ENCODE data around the gene MYLK2.

MYLK2 gene

GRCh38 chr20:31836853-31837608, 17.9 kb downstream of the MYLK2 start:
- peak; percentile 50 for DNase-seq

- peak; percentile 72 for DNase-seq
Measured at GRCh38 chr20:31837896-31838397, 18.8 kb downstream of the MYLK2 start.

GRCh38 chr20:31838646-31839292, 19.6 kb downstream of the MYLK2 start:
- DNase-seq = peak; percentile 32

GRCh38 chr20:31839782-31840487, 20.8 kb downstream of the MYLK2 start:
- no peak for DNase-seq

- DNase-seq = no peak
Measured at GRCh38 chr20:31840906-31841816, 22.0 kb downstream of the MYLK2 start.

- DNase-seq = peak; percentile 80
Measured at GRCh38 chr20:31841928-31842327, 22.8 kb downstream of the MYLK2 start.

GRCh38 chr20:31842471-31843157, 23.5 kb downstream of the MYLK2 start:
- DNase-seq = peak; percentile 70

GRCh38 chr20:31843288-31843687, 24.1 kb downstream of the MYLK2 start:
- no peak for DNase-seq

- no peak for DNase-seq
Measured at GRCh38 chr20:31843881-31844280, 24.7 kb downstream of the MYLK2 start.

- no peak for DNase-seq
Measured at GRCh38 chr20:31844737-31845299, 25.7 kb downstream of the MYLK2 start.

GRCh38 chr20:31845300-31845863, 26.2 kb downstream of the MYLK2 start, which contains the start of gene FOXS1:
Gene FOXS1 (minus strand): TSS chr20:31845604. CDS start chr20:31845542, 62 bp downstream.
- peak; percentile 19 for DNase-seq

- no peak for DNase-seq
Measured at GRCh38 chr20:31846793-31847138, 27.6 kb downstream of the MYLK2 start.

GRCh38 chr20:31848088-31848999, 29.2 kb downstream of the MYLK2 start:
- DNase-seq = no peak

- no peak for DNase-seq
Measured at GRCh38 chr20:31849306-31849930, 30.3 kb downstream of the MYLK2 start.

GRCh38 chr20:31851240-31851955, 32.2 kb downstream of the MYLK2 start:
- DNase-seq = no peak

- no peak for DNase-seq
Measured at GRCh38 chr20:31853481-31853880, 34.3 kb downstream of the MYLK2 start.

GRCh38 chr20:31856516-31856915, 37.4 kb downstream of the MYLK2 start:
- DNase-seq = no peak

- no peak for DNase-seq
Measured at GRCh38 chr20:31857861-31858759, 39.0 kb downstream of the MYLK2 start.
